ENCODE measurements around the gene NARF. TPM values are rescaled to one million over a fixed set of nuclear protein-coding genes. Genes with fewer than 3 reads are reported as not detected.

The NARF gene
- total RNA-seq, 1 donor from 2014 or later, result 64.4 TPM

GRCh38 chr17:82438401-82439193 is 19.9 kb upstream of the NARF start:
- H3K4me3 ChIP-seq (ENCODE audit: low read depth, low read length), result no peak overlapping the region
- no peak for DNase-seq (ENCODE audit: low read depth)
- TF ChIP-seq, protein P1, sequence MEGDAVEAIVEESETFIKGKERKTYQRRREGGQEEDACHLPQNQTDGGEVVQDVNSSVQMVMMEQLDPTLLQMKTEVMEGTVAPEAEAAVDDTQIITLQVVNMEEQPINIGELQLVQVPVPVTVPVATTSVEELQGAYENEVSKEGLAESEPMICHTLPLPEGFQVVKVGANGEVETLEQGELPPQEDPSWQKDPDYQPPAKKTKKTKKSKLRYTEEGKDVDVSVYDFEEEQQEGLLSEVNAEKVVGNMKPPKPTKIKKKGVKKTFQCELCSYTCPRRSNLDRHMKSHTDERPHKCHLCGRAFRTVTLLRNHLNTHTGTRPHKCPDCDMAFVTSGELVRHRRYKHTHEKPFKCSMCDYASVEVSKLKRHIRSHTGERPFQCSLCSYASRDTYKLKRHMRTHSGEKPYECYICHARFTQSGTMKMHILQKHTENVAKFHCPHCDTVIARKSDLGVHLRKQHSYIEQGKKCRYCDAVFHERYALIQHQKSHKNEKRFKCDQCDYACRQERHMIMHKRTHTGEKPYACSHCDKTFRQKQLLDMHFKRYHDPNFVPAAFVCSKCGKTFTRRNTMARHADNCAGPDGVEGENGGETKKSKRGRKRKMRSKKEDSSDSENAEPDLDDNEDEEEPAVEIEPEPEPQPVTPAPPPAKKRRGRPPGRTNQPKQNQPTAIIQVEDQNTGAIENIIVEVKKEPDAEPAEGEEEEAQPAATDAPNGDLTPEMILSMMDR (conservative IDR thresholded peaks at IDR 0.05; ENCODE audit: low read depth, low read length), result no peak

- TF ChIP-seq, protein P1 (conservative IDR thresholded peaks at IDR 0.05; ENCODE audit: low read depth, low read length), result no peak
- DNase-seq (ENCODE audit: low read depth), result no peak
- no peak overlapping the region for H3K4me3 ChIP-seq (ENCODE audit: low read depth, low read length)
These were observed 19.2 kb upstream of the NARF start for GRCh38 chr17:82439194-82439828.

DNA sequence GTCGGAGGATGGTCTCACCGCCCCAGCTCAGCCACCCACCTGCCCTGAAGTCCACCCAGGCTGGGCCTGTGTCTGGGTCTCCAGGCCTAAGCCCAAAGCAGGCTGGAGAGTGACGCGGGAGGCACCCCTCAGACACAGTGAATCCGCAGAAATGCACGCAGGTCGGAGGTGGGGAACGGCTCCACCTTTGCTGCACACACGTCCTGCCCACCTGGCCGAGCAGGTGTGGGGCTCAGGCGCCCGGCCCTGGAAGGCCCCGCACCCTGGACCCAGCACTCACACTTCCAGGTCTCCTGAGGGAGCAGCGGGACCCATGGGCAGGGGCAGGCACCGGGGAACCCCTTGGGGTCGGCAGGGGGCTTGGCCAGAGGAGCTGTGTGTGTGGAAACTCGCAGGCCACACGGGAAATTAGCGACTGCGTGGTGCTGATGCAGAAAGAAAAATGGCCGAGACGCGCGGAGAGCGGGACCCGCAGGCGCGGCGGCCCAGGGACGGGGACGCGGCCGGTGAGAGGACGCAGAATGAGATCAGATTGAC is 18.6 kb upstream of the NARF start:
- TF ChIP-seq, protein P1 (conservative IDR thresholded peaks at IDR 0.05; ENCODE audit: low read depth, low read length), result no peak
- no peak for DNase-seq (ENCODE audit: low read depth)
- H3K4me3 ChIP-seq (ENCODE audit: low read depth, low read length), result no peak overlapping the region

DNA sequence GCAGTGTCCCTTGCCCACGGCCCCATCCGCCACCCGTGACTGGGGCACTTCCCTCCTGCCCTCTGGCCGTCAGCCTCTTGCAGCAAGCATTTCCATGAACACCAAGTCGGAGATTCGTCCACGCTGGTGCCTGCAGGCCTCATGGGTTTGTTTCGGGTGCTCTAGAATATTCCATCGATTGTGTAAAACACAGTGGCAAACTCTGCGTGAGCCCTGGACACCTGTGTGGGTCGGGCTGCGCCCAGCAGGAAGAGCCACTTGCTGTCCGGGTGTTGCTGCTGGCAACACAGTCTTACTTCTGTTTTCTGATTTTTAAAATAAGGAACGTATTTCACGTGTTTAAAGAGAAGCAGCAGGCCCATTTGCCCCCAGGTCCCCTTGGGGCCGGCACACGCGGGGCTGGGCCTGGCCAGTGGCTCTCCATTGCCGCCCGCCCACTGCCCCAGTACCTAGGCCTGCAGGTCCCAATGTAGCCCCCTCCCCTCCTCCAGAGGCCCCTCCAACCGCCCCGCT is 18.0 kb upstream of the NARF start:
- TF ChIP-seq, protein P1 (conservative IDR thresholded peaks at IDR 0.05; ENCODE audit: low read depth, low read length), result no peak

DNA sequence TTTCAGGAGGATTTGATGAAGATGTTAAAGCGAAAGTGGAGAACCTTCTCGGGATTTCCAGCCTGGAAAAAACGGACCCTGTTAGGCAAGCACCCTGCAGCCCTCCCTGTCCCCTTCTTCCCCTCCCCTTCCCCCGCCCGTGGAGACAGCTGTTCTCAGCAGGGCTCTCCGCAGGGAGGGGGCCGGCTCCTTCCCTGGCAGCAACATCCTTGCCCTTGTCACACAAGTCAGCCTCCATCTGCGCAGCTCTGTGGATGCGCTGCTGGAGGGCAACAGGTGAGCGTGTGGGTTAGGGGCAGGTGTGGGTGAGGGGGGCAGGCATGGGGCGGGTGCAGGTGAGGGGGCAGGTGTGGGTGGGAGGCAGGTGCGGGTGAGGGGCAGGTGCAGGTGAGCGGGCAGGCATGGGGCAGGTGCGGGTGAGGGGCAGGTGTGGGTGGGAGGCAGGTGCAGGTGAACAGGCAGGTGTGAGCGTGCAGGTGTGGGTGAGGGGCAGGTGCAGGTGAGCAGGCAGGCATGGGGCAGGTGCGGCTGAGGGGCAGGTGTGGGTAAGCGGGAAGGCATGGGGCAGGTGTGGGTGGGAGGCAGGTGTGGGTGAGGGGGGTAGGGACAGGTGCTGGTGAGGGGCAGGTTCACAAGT is 17.4 kb upstream of the NARF start:
- H3K4me3 ChIP-seq (ENCODE audit: low read depth, low read length), result no peak overlapping the region
- TF ChIP-seq, protein P1 (conservative IDR thresholded peaks at IDR 0.05; ENCODE audit: low read depth, low read length), result no peak
- no peak for DNase-seq (ENCODE audit: low read depth)

More for the DNA sequence above, 18.0 kb upstream of the NARF start:
- H3K4me3 ChIP-seq (ENCODE audit: low read depth, low read length), result no peak overlapping the region
- DNase-seq (ENCODE audit: low read depth), result no peak

DNA sequence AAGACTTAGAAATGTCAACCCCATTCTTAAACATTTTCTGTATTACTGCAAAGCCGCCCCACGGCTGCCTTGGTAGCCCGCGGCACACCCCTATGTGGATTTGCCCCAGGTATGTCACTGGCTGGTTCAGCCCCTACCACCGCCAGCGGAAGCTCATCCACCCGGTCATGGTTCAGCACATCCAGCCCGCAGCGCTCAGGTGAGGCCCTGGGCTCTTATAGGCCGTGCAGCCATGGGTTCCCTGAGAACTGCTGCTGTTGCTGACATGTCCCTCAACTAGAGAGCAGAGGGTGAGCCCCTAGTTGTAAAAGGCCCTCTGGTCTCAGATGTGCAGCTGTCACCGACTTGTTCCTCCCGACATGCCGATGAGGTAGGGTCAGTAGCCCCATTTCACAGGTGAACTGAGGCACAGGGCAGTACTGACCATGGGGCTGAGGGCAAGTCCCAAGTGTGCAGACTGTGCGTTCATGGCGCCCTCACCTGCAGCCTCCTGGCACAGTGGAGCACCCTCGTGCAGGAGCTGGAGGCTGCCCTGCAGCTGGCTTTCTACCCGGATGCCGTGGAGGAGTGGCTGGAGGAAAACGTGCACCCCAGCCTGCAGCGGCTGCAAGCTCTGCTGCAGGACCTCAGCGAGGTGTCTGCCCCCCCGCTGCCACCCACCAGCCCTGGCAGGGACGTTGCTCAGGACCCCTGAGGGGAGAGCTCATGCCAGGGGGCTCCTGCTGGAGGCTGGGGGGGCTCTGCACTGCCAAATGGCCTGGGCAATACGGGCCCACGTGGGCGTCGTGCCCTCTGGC is 16.7 kb upstream of the NARF start:
- H3K4me3 ChIP-seq (ENCODE audit: low read depth, low read length), result no peak overlapping the region
- no peak for DNase-seq (ENCODE audit: low read depth)
- TF ChIP-seq, protein P1 (conservative IDR thresholded peaks at IDR 0.05; ENCODE audit: low read depth, low read length), result no peak
